Measurements from ENCODE around the gene VSTM1. TPM values are rescaled to one million over a fixed set of nuclear protein-coding genes. Genes with fewer than 3 reads are reported as not detected.

The VSTM1 gene
- total RNA-seq, 1 experiment from 2014 or later: not detected

DNA sequence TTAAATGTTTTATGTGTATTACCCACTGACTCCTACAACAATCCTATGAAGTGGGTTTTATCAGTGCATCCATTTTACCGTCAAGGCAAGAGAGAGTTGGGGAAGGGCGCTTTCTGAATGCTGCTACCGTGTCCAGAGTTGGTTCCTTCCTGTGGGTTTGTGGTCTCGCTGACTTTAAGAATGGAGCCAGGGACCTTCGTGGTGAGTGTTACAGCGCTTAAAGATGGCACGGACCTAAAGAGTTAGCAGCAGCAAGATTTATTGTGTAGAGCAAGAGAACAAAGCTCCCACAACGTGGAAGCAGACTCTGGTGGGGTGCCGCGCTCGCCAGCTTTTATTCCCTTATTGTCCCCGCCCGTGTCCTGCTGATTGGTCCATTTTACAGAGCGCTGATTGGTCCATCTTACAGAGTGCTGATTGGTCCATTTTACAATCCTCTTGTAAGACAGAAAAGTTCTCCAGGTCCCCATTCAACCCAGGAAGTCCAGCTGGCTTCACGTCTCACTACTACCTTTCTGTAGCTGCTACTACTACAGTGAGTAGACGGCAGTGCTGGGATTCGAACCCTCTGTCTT is 30.8 kb upstream of the VSTM1 start:
- CTCF ChIA-PET: no interaction called here
- BruUV-seq (replicated peaks): no TSS peak

DNA sequence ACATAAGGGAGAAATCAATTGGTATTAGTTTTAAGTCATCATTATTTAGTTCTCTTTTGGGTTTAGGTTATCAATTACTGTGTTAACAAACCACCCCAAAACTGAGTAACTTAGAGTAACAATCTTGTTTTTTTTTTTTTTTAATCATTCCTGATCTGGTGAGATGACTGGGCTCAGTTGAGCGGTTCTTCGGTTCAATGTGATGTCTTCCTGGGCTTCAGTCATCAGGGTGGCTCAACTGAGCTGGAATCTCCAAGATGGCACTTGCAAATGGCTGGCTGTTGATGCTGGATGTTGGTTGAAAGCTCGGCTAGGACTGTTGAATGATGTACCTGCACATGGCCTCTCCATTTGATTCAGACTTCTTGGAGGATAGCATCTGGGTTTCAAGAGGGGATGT is 20.7 kb upstream of the VSTM1 start:
- Histone ChIP-seq H3K9me2 (replicated peaks; ENCODE audit: low read length) (no peaks in the 10 kb centered on the region), H3K9ac (ENCODE audit: low read length) (no peak overlapping the region), H3F3A (ENCODE audit: low read length, unreplicated experiment) (no peaks in the 10 kb centered on the region), H3K4me3 (ENCODE audit: low read length) (no peak overlapping the region), H4K20me1 (ENCODE audit: low read length) (no peaks in the 10 kb centered on the region), H3K9me3 (ENCODE audit: low read length) (peaks cover 6% of the 10 kb centered on the region; the same call in 1 of the 2 replicates), H3K79me2 (ENCODE audit: low read length) (no peaks in the 10 kb centered on the region), H3K4me1 (ENCODE audit: insufficient read depth, low read length) (no peaks in the 10 kb centered on the region), H3K27ac (ENCODE audit: low read length) (no peak overlapping the region), H2AFZ (ENCODE audit: low read length) (no peak overlapping the region), H3K27me3 (ENCODE audit: low read length) (0 out of 2 replicates have a peak, but pooled peaks cover 3% of the 10 kb centered on the region), H3K4me2 (ENCODE audit: low read length) (no peak overlapping the region), H3K36me3 (ENCODE audit: low read depth, low read length) (no peaks in the 10 kb centered on the region)
- ChIA-PET CTCF (no interaction called here), POLR2A (ENCODE audit: unreplicated experiment) (no interaction called here)
- ATAC-seq: no peak
- intact Hi-C loops (cut with micrococcal nuclease): no loop called here
- DNase-seq: no peak
- BruUV-seq (replicated peaks): no TSS peak
- TF ChIP-seq EZH2phosphoT487 (IDR thresholded peaks at IDR 0.05; ENCODE audit: borderline replicate concordance, low read length) (no peak), EZH2 (IDR thresholded peaks at IDR 0.05; ENCODE audit: low read length, unreplicated experiment) (no peak)
- TF ChIP-seq, protein P1, sequence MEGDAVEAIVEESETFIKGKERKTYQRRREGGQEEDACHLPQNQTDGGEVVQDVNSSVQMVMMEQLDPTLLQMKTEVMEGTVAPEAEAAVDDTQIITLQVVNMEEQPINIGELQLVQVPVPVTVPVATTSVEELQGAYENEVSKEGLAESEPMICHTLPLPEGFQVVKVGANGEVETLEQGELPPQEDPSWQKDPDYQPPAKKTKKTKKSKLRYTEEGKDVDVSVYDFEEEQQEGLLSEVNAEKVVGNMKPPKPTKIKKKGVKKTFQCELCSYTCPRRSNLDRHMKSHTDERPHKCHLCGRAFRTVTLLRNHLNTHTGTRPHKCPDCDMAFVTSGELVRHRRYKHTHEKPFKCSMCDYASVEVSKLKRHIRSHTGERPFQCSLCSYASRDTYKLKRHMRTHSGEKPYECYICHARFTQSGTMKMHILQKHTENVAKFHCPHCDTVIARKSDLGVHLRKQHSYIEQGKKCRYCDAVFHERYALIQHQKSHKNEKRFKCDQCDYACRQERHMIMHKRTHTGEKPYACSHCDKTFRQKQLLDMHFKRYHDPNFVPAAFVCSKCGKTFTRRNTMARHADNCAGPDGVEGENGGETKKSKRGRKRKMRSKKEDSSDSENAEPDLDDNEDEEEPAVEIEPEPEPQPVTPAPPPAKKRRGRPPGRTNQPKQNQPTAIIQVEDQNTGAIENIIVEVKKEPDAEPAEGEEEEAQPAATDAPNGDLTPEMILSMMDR (conservative IDR thresholded peaks at IDR 0.05; ENCODE audit: low read depth, low read length): no peak

More for the DNA sequence above, 30.8 kb upstream of the VSTM1 start:
- H3K27me3 ChIP-seq (ENCODE audit: low read length): no peaks in the 10 kb centered on the region
- H4K20me1 ChIP-seq (ENCODE audit: low read length): no peaks in the 10 kb centered on the region
- no peaks in the 10 kb centered on the region for H3K36me3 ChIP-seq (ENCODE audit: low read depth, low read length)
- no peak for ATAC-seq
- no peak overlapping the region for H3K4me2 ChIP-seq (ENCODE audit: low read length)
- peaks cover 8% of the 10 kb centered on the region for H3K4me1 ChIP-seq (ENCODE audit: insufficient read depth, low read length)
- no peak overlapping the region for H2AFZ ChIP-seq (ENCODE audit: low read length)
- H3K79me2 ChIP-seq (ENCODE audit: low read length): no peaks in the 10 kb centered on the region
- POLR2A ChIA-PET (ENCODE audit: unreplicated experiment): no interaction called here
- TF ChIP-seq, protein P1 (conservative IDR thresholded peaks at IDR 0.05; ENCODE audit: low read depth, low read length): no peak
- TF ChIP-seq EZH2phosphoT487 (IDR thresholded peaks at IDR 0.05; ENCODE audit: borderline replicate concordance, low read length) (no peak), EZH2 (IDR thresholded peaks at IDR 0.05; ENCODE audit: low read length, unreplicated experiment) (no peak)
- DNase-seq: no peak
- no peak overlapping the region for H3K27ac ChIP-seq (ENCODE audit: low read length)
- H3K9me2 ChIP-seq (replicated peaks; ENCODE audit: low read length): no peaks in the 10 kb centered on the region
- H3K9ac ChIP-seq (ENCODE audit: low read length): no peak overlapping the region
- no peaks in the 10 kb centered on the region for H3K9me3 ChIP-seq (ENCODE audit: low read length)
- H3F3A ChIP-seq (ENCODE audit: low read length, unreplicated experiment): no peaks in the 10 kb centered on the region
- no peak overlapping the region for H3K4me3 ChIP-seq (ENCODE audit: low read length)
- intact Hi-C loops (cut with micrococcal nuclease): loop anchor here (10.0 kb wide), 2 partner anchors 250 to 290 kb away; no protein-coding TSS in a partner anchor

DNA sequence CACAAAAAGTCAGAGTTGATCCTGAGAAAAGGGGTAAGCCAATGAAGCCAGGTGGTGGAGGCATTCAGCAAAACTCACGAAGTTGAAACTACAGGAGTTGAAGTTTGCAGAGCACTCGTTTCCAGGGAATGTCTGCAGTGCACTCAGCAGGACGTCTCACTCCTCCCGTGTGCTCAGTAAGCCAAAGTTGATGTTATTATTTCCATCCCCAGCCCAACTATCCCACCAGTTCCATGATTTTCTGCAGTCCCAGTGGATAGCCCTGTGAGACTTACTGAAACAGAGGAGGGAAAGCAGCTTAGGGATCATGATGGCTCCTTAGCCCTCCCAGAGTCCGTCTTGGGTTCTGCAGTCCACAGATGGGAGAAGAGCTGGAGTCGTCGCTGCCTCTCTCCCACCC is 17.3 kb upstream of the VSTM1 start, which contains the start of gene TARM1:
Gene TARM1, minus strand, starts transcription at position 334 of the 400 bp plus-strand sequence. Its CDS starts 25 bp downstream, at position 309.
- H3K27me3 ChIP-seq (ENCODE audit: low read length): no peaks in the 10 kb centered on the region
- peaks cover 6% of the 10 kb centered on the region; the same call in 1 of the 2 replicates for H3K9me3 ChIP-seq (ENCODE audit: low read length)
- no peaks in the 10 kb centered on the region for H3K4me1 ChIP-seq (ENCODE audit: insufficient read depth, low read length)
- H3K27ac ChIP-seq (ENCODE audit: low read length): no peak within 1 kb of the TSS
- H4K20me1 ChIP-seq (ENCODE audit: low read length): no peaks in the 10 kb centered on the region
- no peak for TF ChIP-seq EZH2phosphoT487 (IDR thresholded peaks at IDR 0.05; ENCODE audit: borderline replicate concordance, low read length)
- TF ChIP-seq, protein P1 (conservative IDR thresholded peaks at IDR 0.05; ENCODE audit: low read depth, low read length): no peak
- TF ChIP-seq EZH2 (IDR thresholded peaks at IDR 0.05; ENCODE audit: low read length, unreplicated experiment): no peak
- H3F3A ChIP-seq (ENCODE audit: low read length, unreplicated experiment): no peaks in the 10 kb centered on the region
- intact Hi-C loops (cut with micrococcal nuclease): no loop called here
- H3K4me2 ChIP-seq (ENCODE audit: low read length): no peak within 1 kb of the TSS
- ATAC-seq: no peak
- no peaks in the 10 kb centered on the region for H3K9me2 ChIP-seq (replicated peaks; ENCODE audit: low read length)
- H2AFZ ChIP-seq (ENCODE audit: low read length): no peak within 1 kb of the TSS
- POLR2A ChIA-PET (ENCODE audit: unreplicated experiment): no interaction called here
- BruUV-seq (replicated peaks): no TSS peak
- no peak for DNase-seq
- H3K4me3 ChIP-seq (ENCODE audit: low read length): no peak within 1 kb of the TSS
- H3K79me2 ChIP-seq (ENCODE audit: low read length): no peaks in the 10 kb centered on the region
- CTCF ChIA-PET: no interaction called here
- H3K9ac ChIP-seq (ENCODE audit: low read length): no peak within 1 kb of the TSS
- no peaks in the 10 kb centered on the region for H3K36me3 ChIP-seq (ENCODE audit: low read depth, low read length)

All from PC-3 (cell line).